ENCODE measurements around the gene SPPL2C.
"Not testable (repeated sequence)": the region's sequence is repeated elsewhere in the genome, so short reads cannot be mapped to it uniquely, and the experiment has no call there.

The SPPL2C gene

DNA sequence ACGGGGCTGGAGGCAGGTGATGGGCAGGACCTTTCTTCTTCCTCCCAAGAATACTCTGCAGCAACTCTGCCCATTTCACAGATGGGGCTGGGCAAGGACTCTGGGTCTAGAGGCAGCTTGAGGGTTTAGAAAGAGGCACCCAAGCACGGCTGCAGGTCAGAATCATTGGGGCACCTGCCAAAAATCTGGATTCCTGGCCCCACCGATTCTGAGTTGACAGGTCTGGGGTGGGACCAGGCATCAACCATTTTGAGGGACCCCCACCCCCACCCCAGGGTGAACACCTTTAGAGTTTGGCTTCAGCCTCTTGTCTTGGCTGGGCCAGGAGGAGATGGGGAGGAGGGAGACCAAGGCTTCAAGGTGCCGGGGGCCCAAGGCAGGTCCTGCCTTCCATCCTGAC lies 5.3 kb downstream of the SPPL2C start:
- no peak for DNase-seq (ENCODE audit: low read depth in 2 of 2)

DNA sequence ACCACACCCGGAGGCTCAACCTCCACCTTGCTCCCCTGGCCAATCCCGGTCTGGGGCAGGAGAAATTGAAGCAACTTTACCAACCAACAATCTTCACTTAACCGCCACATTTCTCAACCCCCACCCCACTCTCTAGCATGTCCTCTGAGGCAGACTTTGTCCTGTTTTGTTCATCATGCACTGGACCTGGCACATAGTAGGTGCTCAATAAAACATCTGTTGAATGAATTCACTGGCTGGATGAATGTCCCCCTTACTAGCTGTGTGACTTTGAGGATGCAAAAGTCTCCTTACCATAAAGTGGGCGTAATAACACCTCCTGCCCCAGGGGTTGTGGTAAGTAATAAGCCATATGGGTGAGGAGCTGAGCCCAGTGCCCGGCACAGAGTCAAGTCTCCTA lies 5.8 kb downstream of the SPPL2C start:
- no peak for DNase-seq (ENCODE audit: low read depth in 2 of 2)

DNA sequence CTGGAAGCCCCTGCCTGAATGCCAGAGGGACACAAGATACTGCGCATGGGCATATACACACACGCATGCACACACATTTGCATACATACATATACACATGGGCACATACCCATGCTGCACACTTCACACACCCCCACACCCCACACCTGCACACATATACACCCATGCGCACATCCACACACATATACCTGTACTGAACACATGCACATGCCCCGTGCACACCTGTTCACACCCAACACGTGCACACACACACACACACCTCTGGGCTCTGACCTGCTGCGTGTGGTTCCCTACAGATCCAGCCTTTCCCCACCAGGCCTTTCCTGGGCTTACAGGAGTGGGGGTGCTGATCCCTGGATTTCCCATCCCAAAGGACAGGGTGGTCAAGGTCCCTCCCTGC lies 6.3 kb downstream of the SPPL2C start:
- DNase-seq (ENCODE audit: low read depth in 2 of 2), result no peak

DNA sequence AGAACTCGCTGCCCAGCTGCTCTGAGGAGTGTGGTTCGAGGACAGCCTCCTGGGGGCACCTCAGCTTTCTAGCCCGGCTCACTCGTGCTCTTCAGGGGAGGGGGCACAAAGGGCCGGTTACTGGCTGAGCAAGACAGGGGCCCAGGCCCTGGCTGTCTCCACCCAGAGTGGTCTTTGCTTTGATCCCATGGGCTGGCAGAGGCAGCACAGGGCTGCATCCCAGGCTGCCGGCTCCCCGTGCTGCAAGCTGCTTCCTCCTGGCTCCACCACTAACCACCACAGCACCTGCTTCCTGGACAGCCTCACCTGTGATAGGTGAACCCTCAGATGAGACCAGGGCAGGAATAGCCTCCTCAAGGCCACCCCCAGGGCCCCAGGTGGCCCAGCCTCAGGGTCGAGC lies 6.8 kb downstream of the SPPL2C start:
- DNase-seq (ENCODE audit: low read depth in 2 of 2), result no peak

DNA sequence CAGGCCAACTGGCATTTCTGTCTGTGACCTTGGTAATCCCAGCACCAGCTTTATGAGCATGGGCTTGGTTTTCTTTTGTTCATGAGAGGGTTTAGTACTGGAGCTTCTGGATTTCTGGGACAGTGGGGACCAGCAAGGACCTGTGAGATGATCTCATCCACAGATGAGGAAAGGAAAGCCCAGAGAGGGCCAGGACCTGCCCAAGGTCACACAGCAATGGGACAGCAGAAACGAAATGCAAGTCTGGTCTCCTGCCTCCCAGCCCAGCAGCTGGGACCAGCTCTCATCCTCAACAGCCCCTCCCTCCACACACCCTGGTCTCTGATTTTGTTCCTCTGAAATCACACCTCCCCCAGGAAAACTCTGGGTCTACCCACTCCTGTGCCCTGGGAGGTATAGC lies 7.2 kb downstream of the SPPL2C start:
- no peak for DNase-seq (ENCODE audit: low read depth in 2 of 2)

DNA sequence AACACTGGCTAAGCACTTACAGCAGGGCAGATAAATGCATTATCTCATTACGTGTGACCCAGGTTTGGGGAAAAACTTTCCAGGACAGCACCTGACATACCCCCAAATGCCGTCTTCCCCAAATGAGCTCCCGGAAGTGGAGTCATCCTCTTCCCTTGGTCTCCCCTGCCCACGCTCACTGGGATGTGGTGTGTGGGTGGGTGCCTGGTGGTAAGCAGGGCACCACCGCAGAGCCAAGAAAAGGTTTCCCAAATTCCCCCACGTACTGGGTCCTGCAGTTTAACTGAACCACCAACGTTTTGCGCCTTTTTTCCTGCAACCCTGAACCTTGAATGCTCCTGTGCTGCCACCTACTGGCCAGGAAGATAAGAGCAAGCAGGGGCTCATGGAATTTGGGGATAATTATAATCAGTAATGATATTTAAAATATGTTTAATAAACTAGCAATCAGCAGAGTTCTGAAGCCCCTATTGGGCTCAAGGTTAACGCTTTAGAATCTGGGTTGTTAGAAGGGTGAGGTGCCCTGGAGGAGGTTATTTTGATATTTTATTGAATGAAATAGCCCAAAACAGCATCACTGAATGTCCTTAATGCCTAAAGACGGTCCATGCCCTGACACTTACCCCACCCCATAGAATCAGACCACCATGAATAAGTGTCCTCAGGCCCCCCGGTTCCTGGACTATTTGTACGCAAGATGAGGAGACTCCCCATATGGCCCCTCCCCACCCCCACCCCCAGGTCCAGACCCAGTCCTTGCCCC lies 8.0 kb downstream of the SPPL2C start:
- DNase-seq (ENCODE audit: low read depth in 2 of 2), result peak; percentile 49 to 55

DNA sequence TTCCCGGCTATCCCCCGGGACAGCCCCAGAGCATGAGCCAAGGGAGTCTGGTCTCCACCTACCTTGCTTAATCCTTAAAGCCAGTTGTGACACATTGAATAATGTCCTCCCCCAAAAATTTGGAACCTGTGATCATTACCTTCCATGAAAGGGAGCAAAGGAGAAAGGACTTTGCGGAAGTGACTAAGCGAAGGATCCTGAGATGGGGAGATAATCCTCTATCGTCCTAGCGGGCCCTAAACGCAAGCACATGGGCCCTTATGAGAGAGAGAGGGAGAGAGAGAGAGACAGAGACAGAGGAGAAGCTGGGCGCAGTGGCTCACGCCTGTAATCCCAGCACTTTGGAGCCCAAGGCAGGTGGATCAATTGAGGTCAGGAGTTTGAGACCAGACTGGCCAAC lies 9.5 kb downstream of the SPPL2C start:
- DNase-seq (ENCODE audit: low read depth in 2 of 2), result no peak

DNA sequence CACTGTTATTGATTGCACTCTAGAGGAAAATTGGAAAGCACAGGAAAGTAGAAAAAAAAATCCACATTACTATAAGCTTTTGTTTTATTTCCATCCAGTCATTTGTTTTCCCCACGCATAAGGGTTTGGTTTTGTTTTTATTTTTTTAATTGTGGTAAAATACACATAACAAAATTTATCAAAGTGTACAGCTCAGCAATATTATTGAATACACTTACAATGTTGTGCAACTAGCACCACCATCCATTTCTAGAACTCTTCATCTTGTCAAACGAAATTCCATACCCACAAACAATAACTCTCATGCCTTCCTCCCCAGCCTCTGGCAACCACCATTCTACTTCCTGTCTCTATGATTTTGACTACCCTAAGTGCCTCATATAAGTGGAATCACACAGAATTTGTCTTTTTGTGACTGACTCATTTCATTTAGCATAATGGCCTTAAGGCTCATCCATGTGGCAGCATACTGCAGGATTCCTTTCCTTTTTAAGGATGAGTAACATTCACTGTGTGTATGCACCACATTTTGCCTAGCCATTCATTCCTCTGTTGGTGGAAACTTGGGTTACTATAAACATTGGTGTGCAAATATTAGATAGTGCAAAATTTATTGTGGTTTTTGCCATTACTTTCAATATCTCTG lies 11.1 kb downstream of the SPPL2C start:
- no peak for DNase-seq (ENCODE audit: low read depth in 2 of 2)

DNA sequence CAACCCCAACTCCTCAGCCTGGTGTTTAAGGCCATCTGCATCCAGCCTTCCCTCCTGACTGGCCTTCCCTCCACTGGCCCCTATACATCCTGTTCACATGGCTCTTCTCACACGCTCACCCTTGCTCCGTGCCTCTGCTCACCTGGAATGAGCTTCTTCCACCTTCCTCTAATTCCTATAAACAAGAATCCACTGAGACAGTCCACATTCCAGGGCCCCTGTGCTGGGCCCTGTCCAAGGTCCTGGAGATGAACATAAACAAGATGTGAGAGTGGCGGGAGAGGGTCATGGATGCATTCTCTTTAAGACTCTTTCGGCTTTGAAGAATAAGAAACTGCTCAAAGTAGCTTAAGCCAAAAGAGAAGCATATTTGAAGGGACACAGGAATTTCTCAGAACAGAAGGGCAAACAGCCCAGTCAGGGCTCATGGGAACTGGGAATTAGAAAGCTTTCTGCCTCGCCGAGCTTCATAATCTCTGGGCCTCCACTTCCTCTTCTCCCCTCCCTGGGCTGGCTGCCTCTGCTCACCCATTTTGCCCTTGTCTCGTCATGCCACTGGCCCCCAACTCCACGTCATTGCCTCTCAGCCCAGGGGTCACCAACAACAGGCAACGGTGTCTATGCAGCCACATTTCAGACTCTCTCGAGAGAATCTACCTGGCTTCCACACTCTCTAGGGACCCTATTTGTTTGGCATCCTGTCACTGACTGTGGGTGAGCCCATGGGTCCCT lies 13.5 kb downstream of the SPPL2C start:
- DNase-seq (ENCODE audit: low read depth in 2 of 2), result no peak

DNA sequence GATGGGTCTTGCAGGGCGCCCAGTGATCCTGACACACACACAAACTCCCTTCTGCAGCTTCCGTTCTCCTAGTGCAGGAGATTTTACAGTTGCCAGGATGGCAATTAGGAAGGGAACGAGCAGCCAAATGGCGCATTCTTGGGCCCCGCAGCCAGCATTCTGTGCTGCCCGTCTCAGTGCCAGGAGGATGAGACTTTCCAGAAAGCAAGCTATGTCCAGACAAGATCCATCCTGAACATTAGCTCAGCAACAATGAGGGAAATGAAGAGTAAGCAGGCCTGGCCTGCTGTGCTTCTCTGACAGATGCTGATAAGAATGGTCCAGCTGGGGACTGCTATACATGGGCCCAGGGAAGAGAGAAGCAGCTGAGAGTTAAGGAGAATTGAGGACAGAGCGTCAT lies 16.5 kb downstream of the SPPL2C start:
- DNase-seq (ENCODE audit: low read depth in 2 of 2), result no peak

DNA sequence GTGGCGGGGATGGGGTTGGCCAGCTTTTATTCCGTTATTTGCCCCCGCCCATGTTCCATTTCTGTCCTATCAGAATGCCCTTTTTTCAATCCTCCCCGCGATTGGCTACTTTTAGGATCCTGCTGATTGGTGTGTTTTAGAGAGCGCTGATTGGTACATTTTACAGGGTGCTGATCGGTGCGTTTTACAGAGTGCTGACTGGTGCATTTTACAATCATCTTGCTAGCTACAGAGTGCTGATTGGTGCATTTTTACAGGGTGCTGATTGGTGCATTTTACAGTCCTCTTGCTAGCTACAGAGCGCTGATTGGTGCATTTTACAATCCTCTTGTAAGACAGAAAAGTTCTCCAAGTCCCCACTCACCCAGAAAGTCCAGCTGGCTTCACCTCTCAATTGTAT lies 17.4 kb downstream of the SPPL2C start:
- DNase-seq (ENCODE audit: low read depth in 2 of 2), result not testable (repeated sequence)

DNA sequence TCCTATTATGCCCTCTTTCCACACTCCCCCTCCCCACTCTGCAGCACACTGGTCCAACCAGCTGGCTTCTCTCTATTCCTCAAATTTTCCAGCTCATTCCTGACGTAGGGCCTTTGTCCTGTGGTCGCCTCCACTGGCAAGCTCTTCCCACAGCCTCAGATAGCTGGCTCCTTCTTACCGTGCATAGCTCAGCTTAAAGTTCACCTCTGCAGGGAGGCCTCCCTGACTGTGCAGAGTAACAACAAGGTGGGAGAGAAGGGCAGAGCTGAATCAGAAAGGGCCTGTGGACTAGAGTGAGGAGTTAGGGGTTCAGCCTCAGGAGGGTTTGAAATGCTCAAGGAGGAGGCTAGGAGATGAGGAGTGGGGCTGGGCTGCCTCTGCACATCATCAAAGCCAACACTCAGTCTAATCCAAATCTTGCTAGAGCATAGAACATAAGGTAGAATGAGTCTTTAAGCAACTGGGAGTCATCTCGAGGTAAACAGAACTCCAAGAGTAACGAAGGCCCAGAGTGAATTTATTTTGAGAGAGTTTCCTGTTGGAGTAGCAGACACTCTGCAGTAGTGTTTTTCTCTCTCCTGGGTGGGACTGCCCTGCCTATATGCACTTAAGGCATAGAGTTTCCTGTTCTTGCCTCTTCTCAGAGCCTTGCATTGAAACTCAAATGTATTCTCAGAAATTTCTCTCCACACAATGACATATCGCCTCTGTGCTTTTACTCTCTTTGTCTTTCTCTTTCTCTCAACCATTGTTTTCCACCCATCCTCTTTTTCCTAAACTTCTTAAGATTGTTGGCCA lies 19.4 kb downstream of the SPPL2C start:
- no peak for DNase-seq (ENCODE audit: low read depth in 2 of 2)

DNA sequence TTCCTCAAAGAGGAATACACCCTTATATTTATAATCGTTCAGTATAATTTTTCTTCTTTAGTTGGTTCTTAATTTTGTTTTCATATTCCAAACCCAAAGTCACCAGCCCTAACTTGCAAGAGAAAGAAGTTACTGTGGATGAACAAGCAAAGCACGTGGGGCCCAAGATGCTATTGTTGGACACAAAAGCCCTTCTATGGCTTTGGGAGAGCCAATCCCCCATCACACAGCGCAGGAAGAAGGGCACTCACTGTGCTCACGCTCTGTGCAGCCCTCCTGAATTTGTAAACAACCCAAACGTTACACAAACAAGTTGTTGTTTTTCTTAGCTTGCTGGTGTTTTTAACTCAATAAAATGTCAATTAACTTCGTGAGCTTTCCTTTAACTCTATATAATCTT lies 22.5 kb downstream of the SPPL2C start:
- no peak for DNase-seq (ENCODE audit: low read depth in 2 of 2)

DNA sequence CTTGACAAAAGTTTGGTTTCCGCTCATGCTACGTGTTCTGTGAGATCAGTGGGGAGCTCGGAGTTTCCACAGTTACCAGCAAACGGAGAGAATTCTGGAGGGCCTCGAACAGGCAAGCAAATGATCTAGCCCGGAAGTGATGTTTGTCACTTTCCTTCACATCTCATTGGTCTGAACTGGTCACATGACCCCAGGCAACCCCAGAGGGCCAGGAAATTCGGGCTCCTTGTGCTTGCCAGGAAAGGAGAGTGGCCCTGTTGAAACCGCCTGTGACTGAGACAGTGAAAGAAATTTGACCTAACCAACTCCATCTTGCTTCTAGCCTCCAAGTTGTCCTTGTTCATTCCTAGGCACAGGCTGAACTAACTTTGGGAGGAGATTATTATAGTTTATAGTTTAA lies 23.0 kb downstream of the SPPL2C start:
- DNase-seq (ENCODE audit: low read depth in 2 of 2), result no peak

DNA sequence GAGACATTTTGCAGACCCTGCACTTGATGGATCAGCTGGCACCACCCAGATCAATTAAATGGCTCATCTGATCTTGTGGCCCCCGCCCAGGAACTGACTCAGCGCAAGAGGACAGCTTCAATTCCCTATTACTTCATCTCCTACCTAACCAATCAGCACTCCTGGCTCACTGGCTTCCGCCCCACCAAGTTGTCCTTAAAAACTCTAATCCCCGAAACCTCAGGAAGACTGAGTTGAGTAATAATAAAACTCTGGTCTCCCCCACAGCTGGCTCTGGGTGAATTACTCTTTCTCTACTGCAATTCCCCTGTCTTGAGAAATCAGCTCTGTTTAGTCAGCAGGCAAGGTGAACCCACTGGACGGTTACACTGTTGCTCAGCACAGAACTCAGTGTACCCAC lies 23.6 kb downstream of the SPPL2C start:
- no peak for DNase-seq (ENCODE audit: low read depth in 2 of 2)

DNA sequence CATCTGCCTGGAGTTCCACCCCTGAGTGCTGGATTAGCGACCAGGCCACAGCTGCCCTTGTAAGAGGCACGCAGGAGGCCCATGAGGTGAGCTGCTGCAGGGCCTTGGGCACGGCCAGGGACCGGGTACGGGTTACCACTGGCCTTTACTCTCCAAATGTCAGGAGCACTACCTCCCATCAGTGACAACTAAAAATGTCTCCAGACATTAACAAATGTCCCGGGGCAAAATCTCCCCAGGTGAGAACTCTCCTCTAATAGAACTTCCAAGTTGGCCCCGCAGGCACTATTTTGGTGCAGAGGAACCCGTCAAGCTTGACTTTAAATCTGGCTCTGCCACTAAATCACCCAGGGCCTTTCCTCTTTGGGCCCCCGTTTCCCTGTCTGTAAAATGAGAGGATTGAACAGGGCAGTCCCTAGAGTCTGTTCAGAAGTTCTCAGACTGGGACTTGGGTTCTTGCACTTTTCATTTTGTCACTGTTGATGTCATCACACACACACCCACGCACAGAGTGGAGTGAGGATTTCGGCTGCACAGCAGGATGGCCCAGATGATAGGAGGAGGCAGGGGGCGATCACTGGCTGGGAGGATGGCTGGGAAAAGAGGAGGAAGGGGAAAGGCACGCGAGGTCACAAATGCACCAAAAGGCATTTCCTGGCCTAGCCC lies 25.1 kb downstream of the SPPL2C start:
- DNase-seq (ENCODE audit: low read depth in 2 of 2), result no peak

DNA sequence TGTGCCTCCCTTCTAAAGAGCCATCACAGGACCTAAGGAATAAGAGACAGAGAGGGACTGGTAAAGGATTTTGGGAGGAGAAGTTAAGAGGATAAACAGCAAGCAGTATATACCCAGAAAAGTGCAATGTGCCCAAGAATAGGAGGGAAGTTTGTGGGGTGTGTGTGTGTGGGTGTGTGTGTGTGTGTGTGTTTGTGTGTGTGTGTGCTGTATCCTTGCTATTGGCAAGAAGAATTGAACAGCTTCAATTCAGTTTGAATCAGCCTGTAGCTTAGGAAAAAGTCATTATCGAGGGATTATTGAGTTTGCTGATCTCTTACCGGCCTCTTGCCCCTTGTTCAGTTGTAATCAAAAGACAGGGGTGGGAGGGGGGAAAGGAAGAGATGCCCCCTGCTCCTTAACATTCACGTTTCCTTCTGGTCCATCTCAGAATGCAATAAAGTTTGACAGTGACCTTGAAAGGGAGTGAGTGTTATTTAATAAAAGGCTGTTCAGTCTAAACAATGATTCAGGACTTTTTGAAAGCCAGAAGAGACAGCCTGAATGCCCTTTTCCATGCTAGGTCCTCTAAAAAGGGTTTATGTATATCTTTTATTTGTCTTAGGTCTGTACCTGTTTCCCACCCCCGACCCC lies 25.8 kb downstream of the SPPL2C start:
- DNase-seq (ENCODE audit: low read depth in 2 of 2), result no peak

DNA sequence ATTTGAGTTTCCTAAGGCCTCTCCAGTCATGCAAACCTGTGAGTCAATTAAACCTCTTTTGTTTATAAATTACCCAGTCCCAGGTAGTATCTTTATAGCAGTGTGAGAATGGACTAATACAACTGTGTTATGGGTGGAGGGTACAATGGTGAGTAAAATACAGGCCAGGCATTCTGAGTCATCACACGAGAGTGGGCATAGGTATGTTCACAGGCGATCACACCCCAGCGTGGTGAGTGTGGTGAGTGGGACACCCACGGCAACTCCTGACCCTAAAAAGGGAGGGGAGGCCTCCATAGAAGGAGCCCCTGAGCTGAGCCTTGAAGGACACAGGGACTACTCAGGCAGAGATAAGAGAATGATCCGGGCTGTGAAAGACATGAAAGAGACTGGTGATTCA lies 27.0 kb downstream of the SPPL2C start:
- no peak for DNase-seq (ENCODE audit: low read depth in 2 of 2)

DNA sequence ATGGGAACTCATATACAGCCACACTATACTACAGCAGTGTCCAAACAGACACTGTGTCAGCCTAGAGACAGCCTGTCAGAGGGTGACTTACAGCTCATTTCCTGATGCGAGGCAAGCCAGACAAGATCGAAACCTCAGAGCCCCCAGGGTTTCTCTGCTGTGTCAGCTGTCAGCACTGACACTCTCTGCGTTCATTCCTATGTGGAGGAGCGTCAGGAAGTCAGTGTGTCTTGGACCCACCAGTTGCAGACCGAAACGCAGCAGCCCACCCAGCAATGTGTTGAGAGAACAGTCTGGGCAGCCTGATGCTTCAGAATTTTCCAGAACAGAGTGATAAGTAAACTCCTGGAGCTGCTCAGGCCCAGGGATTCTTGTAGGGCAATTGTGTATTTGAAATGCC lies 29.0 kb downstream of the SPPL2C start:
- DNase-seq (ENCODE audit: low read depth in 2 of 2), result no peak

DNA sequence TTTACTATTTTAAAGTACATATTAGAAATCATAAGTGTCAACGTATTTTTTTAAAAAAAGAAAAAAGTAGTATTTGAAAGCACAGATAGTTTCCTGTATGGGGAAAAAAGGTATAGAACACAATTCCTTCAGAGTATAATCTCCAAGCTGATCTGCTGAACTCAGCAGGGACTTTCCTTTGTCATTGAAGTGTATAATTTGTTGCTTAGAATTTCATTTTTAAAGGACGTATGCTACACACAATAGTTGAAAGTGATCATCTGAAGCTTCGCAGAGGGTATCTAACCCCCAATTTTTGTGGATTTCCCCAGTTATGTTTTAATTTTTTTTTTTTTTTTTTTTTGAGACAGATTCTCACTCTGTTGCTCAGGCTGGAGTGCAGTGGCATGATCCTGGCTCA lies 29.5 kb downstream of the SPPL2C start:
- no peak for DNase-seq (ENCODE audit: low read depth in 2 of 2)

DNA sequence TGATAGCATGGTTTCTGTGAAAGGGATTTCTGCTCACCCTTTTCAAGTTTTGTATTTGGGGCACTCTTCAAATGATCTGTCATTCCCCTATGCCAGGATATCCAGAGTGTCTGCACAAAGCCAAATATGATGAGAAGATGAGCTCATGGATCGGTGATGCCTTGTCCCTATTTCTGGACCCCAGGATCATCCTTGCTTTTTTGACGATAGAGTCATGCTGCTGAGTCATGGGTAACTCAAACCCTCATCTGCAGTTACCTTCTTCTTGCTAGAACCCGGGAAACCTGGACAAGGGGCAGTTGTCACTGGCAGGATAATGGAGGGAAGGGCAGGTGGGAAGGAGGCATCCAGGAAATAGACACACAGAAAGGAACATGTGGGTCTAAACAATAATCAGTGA lies 31.9 kb downstream of the SPPL2C start:
- no peak for DNase-seq (ENCODE audit: low read depth in 2 of 2)

Data from stimulated activated CD4-positive, alpha-beta T cell treated with anti-CD3 and anti-CD28 coated beads, Interleukin-1b, Interleukin-23, amount 100 ng/mL, for 4 hours (primary cell).